Measurements from ENCODE around the gene P2RY1.
"Not testable (repeated sequence)": the region's sequence is repeated elsewhere in the genome, so short reads cannot be mapped to it uniquely, and the experiment has no call there.

The P2RY1 gene

DNA sequence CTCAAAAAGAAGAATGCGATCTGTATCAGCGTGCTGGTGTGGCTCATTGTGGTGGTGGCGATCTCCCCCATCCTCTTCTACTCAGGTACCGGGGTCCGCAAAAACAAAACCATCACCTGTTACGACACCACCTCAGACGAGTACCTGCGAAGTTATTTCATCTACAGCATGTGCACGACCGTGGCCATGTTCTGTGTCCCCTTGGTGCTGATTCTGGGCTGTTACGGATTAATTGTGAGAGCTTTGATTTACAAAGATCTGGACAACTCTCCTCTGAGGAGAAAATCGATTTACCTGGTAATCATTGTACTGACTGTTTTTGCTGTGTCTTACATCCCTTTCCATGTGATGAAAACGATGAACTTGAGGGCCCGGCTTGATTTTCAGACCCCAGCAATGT lies 1.3 kb downstream of the P2RY1 start:
- no peak for DNase-seq (ENCODE audit: low spot score)

- no peak for DNase-seq (ENCODE audit: low spot score)
Measured at GRCh38 chr3:152839511-152839910, 4.6 kb downstream of the P2RY1 start.

DNA sequence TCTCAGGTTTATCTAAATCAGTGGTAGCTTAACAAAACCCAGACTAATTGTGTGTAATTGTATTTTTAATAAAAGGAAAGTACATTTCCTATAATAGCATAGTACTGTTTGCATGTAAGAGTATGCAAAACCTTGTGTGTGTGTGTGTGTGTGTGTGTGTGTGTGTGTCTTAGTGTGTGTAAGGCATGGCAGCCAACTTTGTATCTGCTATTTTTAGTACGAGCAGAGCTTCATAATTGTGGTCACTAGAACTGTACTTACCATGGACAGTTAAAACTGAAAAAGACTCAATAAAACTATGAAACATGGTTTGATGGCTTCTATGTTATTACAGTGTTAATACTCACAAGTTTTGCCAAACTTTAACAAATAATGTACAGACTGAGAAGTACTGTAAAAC lies 6.2 kb downstream of the P2RY1 start:
- no peak for DNase-seq (ENCODE audit: low spot score)

DNA sequence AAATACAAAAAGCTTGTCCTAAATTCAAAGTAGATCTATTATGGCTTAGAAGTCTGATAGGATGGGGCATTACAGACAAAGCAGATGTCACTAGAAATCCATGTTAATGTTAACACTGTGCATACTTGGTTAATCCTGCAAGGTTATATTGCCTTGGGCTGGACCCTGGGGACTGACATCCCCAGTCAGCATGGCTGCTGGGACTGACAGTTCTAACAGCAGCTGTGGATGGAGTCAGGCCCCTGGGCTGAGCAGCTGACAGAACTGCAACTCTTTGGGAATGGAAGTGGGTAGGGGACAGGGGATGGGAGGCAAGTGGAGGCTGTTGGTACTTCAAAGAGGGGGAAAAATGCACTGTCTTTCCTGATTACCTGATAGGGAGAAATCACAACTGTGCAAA lies 7.5 kb downstream of the P2RY1 start:
- no peak for DNase-seq (ENCODE audit: low spot score)

- DNase-seq (ENCODE audit: low spot score) = no peak
Measured at GRCh38 chr3:152843955-152844354, 9.0 kb downstream of the P2RY1 start.

- DNase-seq (ENCODE audit: low spot score) = not testable (repeated sequence)
Measured at GRCh38 chr3:152846572-152847202, 11.8 kb downstream of the P2RY1 start.

DNA sequence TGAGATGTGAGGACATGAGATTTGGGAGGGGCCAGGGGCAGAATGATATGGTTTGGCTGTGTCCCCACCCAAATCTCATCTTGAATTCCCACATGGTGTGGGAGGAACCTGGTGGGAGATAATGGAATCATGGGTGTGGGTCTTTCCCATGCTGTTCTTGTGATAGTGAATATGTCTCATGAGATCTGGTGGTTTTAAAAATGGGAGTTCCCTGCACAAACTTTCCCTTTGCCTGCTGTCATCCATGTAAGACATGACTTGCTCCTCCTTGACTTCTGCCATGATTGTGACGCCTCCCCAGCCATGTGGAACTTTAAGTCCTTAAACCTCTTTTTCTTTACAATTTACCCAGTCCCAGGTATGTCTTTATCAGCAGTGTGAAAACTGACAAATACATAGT lies 12.7 kb downstream of the P2RY1 start:
- DNase-seq (ENCODE audit: low spot score) = not testable (repeated sequence)

DNA sequence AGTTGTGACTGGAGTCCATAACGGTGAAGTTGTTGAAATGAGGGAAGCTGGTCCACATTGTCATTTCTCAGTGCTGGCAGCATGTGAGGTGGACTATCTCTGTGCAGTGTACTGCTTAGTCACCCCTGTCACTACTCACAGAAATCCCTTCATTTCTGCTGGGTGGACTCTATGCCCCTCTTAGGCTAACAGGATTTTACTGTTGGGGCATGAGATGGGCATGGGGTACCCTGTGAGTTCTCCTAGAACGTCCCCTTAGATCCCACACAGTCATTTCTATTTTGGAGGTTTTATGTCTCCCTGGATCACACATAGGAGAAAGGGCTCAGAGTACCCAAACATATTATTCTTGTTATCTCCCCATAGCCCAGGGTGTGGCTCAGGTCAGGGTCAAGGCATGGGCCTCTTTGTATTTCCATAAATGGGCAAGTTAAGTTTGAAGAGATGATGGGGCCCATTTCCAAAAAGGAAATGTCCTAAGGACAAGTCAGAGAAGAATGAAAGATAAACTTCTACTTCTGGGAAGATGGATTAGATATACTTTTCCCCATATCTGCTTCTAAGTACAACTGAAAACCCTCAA lies 15.2 kb downstream of the P2RY1 start:
- no peak for DNase-seq (ENCODE audit: low spot score)

GRCh38 chr3:152853196-152853595 lies 18.3 kb downstream of the P2RY1 start:
- DNase-seq (ENCODE audit: low spot score) = no peak

DNA sequence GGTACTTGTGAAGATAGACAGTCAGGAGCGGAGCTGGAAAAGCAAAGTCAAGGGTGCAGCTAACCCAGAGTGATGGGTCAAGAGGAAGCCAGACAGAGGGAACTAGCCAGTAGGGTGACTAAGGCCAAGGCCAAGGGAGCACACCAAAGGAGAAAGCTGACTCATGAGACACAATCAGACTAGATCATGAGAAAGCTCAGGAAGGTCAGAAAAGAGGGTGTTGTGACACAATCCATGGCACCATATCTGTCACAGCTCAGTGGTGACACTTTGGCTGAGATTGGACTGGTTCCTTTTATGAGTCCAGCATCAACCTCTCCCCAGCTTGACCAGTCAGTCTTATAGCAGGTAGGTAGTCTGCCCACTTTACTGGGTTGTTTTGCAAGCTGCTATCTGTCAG lies 22.2 kb downstream of the P2RY1 start:
- DNase-seq (ENCODE audit: low spot score) = no peak

DNA sequence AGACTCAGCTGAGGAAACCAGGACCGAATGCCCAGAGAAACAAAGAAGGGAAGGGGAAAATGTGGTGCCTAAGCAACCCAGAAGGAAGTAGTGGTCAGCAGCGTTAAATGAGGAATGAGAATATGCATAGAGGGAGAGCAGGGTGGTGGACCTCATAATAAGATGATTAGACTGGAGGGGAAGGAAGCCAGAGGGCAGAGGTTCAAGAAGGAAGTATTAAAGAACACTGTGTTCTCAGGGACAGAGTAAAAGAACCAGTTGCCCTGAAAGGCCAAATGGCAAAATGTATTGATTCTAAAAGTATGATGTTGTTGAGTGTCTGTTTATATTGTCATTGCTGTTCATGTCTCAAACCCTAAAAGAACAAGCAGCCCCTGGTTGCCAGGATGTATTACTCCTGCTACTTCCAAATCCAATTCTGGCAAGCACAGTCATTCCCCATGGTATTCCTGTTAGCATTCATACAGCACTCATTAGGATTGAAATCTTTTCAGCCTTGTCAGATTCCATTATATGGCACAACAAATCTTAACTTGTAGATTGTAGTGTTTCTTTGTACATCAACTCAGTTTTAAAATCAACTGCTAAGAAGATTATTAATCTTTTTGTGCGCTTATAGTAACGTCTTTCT lies 23.4 kb downstream of the P2RY1 start:
- DNase-seq (ENCODE audit: low spot score) = no peak

GRCh38 chr3:152860736-152861135 lies 25.8 kb downstream of the P2RY1 start:
- DNase-seq (ENCODE audit: low spot score) = no peak

GRCh38 chr3:152865668-152866245 lies 30.8 kb downstream of the P2RY1 start:
- DNase-seq (ENCODE audit: low spot score) = no peak

DNA sequence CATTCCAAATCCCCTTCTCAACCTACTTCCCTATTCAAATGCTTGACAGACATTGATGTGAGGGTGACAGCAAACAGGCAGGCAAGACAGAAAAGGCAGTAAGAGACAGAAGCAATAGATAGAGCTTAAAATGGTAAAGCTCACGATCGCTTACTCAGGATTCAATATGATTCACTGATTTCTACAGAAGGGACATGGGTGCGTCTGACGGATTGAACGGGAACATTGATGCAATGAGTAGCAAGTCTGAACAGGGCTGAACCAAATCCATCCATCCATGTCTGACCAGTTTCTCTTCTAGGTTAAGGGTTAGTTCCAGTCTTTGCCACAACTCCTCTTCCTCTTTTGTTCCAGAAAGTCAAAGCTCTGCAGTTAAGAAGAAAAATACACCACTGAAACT lies 35.1 kb downstream of the P2RY1 start:
- no peak for DNase-seq (ENCODE audit: low spot score)

DNA sequence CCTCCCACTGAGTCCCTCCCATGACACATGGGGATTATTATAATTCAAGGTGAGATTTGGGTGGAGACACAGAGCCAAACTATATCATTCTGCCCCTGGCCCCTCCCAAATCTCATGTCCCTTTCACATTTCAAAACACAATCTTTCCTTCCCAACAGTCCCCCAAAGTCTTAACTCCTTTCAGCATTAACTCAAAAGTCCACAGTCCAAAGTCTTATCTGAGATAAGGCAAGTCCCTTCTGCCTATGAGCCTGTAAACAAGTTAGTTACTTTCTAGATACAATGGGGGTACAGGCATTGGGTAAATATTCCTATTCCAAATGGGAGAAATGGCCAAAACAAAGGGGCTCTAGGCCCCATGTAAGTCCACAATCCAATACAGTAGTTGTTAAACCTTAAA lies 38.4 kb downstream of the P2RY1 start:
- DNase-seq (ENCODE audit: low spot score) = not testable (repeated sequence)

DNA sequence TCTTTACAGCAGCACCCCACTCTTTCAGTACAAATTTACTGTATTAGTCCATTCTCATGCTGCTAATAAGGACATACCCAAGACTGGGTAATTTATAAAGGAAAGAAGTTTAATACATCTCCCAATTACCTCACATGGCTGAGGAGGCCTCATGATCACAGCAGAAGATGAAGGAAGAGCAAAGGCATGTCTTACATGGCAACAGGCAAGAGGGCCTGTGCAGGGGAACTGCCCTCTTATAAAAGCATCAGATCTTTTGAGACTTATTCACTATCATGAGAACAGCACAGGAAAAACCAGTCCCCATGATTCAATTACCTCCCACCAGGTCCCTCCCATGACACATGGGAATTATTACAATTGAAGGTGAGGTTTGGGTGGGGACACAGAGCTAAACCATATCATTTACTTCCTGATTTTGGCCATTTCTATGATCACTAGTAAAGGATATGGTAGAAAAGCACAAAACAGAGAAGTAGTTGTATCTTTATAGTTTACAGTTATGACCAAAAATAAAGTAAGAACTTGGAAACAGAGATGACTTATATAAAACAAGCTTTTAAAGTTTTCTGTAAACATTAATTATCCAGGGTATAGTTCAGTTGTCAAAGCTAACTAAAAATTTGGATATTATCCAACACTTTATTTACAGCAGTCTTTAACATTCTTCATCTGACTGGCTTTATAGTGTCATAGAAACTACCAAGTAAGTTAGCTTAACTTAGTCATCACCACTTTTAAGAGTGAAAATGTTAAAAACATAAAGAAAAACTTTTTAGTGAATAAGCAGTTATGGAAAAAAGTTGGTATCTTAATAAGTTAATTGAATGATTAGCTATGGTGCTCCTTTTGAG lies 40.2 kb downstream of the P2RY1 start:
- DNase-seq (ENCODE audit: low spot score) = no peak

DNA sequence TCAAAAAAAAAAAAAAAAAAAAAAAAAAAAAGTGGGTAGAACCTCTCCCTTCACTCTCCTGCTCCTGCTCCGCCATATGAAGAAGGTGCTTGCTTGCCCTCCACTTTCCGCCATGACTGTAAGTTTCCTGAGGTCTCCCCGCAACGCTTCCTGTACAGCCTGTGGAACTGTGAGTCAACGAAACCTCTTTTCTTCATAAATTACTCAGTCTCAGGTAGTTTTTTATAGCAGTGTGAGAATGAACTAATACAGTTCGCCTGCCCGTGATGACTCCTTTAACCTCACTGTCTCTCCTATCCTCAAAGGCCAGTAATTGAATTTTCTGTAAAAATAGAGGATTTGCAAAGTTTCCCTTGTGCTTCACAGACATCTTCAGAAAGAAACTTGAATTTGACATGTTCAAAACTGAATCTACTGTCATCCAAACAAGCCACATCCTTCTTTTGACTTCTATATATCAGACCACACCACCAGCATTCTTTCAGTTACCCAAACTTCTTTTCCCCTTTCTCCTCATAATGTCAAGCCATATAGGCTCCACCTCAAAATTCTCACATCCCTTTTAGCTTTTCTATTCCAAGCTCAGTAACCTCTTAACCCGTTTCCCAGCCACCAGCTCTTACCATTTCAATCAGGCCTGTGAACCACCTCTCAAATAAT lies 44.3 kb downstream of the P2RY1 start:
- no peak for DNase-seq (ENCODE audit: low spot score)

- DNase-seq (ENCODE audit: low spot score) = no peak
Measured at GRCh38 chr3:152879790-152880174, 44.9 kb downstream of the P2RY1 start.

- no peak for DNase-seq (ENCODE audit: low spot score)
Measured at GRCh38 chr3:152885076-152885475, 50.1 kb downstream of the P2RY1 start.

All from CD4-positive, alpha-beta T cell treated with Interleukin-2 at 100 ng/mL for 4 hours (primary cell).